Lung (tissue), 12 donors: ENCODE results near the gene AP2A2. TPM values are rescaled to one million over a fixed set of nuclear protein-coding genes. Genes with fewer than 3 reads are reported as not detected.

Experiments
- ATAC-seq: fragments of 200-7000 bp; cut with Tn5 transposase; one replicate; pipeline ENCODE4 v1.9.1; 2020; ENCODE audit warnings: moderate number of reproducible peaks; ENCODE audit not compliant: insufficient read depth, low FRiP score
- DNase-seq, 3 donors: peaks; one replicate each; pipeline ENCODE4 v3.0.0-alpha.2; 2013 to 2017
- H3K27ac ChIP-seq, 2 donors: one replicate each; pipeline ENCODE4 v1.5.1; 2013; ENCODE audit warnings: mild to moderate bottlenecking in 2 of 2, moderate library complexity in 2 of 2, control low read depth in 1 of 2, inconsistent platforms in 1 of 2, low read depth in 1 of 2, low read length in 1 of 2
- H3K27me3 ChIP-seq, 3 donors: one replicate each; pipeline ENCODE4 v1.5.1; 2013; ENCODE audit warnings: low read length in 2 of 3; ENCODE audit not compliant: control insufficient read depth in 3 of 3, insufficient read depth in 3 of 3
- H3K36me3 ChIP-seq, 4 donors: one replicate each; pipeline ENCODE4 v1.5.1; 2013; ENCODE audit warnings: low read length in 4 of 4, mild to moderate bottlenecking in 1 of 4, moderate library complexity in 1 of 4; ENCODE audit not compliant: control insufficient read depth in 4 of 4, insufficient read depth in 4 of 4
- H3K4me1 ChIP-seq, 5 donors: one replicate each; pipeline ENCODE4 v1.5.1; 2013; ENCODE audit warnings: low read length in 5 of 5, mild to moderate bottlenecking in 2 of 5, moderate library complexity in 1 of 5; ENCODE audit not compliant: control insufficient read depth in 5 of 5, insufficient read depth in 5 of 5
- H3K4me3 ChIP-seq: one replicate; pipeline ENCODE4 v1.5.1; 2013; ENCODE audit warnings: mild to moderate bottlenecking, control low read depth, moderate library complexity
- H3K9ac ChIP-seq, 2 donors: one replicate each; pipeline ENCODE4 v1.5.1; 2013; ENCODE audit warnings: low read length in 2 of 2, control low read depth in 1 of 2; ENCODE audit not compliant: insufficient read depth in 1 of 2
- H3K9me3 ChIP-seq, 4 donors: one replicate each; pipeline ENCODE4 v1.5.1; 2013; ENCODE audit warnings: low read length in 3 of 4, mild to moderate bottlenecking in 1 of 4, moderate library complexity in 1 of 4; ENCODE audit not compliant: control insufficient read depth in 4 of 4, insufficient read depth in 3 of 4
- WGBS, 2 donors: extraction: QIAGEN DNeasy Blood & Tissue Kit; methylation state at CpG; one replicate each; pipeline ENCODE4 v1.1.7; 2013; 5-methylcytosine and 5-hydroxymethylcytosine counted together
- polyA plus RNA-seq, 2 donors: library from polyadenylated mRNA; stranded (reverse); fragments of 200-250 nt; gene quantifications; one replicate each; pipeline ENCODE4 v1.2.1, GENCODE V29; 2013
- total RNA-seq, 2 donors: library from RNA; depleted of rRNA in 1 of 2; stranded (reverse); fragments of >200 nt in 1 of 2; gene quantifications; one replicate each; pipeline ENCODE4 v1.2.1, GENCODE V29; 2014 to 2021
- TF ChIP-seq, protein P1 (sequence below): IDR thresholded peaks from 2 replicates; pipeline ENCODE4 v1.5.1; 2012; ENCODE audit warnings: mild to moderate bottlenecking; ENCODE audit errors: control extremely low read depth, extremely low read depth
- donor health status: control.
- donor health status: control.
- donor health status: Bipolar disorder and iron deficiency.
- donor health status: healthy.
- donor health status: DM: yes; HTN: yes; CAD: no.

The AP2A2 gene
- total and polyA plus RNA-seq, 4 donors: 33.8 to 93.2 (median 54.4) TPM

DNA sequence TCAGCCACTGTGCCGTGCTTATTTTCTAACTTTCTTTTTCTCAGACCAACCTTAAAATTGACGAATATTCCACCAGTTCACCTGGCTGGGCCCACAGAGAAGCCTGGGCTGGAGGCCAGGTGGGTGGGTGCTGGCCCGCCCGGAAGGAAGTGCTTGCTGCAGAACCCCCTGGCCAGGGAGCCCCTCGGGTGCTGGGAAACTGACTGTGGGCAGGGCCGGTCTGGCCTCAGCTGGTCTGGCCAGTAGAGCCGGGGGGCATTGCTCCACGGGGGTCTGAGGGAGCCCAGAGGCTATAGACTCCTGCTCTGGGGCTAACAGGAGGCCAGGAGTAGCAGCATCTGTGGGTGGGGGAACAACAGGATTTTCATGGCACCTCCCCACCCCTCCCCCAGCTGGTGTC, 8.2 kb upstream of the AP2A2 start:
- Histone ChIP-seq H3K27me3 (no peaks in the 10 kb centered on the region), H3K27ac (no peak overlapping the region), H3K4me3 (no peak overlapping the region), H3K9me3 (no peaks in the 10 kb centered on the region), H3K36me3 (no peaks in the 10 kb centered on the region), H3K9ac (no peak overlapping the region), H3K4me1 (peaks cover 0 to 3% (median 0%) of the 10 kb centered on the region in 5 donors)
- 84 to 86% methylated on average over 8 of the region's 8 CpGs for WGBS, 2 donors
- DNase-seq (no peak), ATAC-seq (no peak)
- TF ChIP-seq, protein P1, sequence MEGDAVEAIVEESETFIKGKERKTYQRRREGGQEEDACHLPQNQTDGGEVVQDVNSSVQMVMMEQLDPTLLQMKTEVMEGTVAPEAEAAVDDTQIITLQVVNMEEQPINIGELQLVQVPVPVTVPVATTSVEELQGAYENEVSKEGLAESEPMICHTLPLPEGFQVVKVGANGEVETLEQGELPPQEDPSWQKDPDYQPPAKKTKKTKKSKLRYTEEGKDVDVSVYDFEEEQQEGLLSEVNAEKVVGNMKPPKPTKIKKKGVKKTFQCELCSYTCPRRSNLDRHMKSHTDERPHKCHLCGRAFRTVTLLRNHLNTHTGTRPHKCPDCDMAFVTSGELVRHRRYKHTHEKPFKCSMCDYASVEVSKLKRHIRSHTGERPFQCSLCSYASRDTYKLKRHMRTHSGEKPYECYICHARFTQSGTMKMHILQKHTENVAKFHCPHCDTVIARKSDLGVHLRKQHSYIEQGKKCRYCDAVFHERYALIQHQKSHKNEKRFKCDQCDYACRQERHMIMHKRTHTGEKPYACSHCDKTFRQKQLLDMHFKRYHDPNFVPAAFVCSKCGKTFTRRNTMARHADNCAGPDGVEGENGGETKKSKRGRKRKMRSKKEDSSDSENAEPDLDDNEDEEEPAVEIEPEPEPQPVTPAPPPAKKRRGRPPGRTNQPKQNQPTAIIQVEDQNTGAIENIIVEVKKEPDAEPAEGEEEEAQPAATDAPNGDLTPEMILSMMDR: no peak

DNA sequence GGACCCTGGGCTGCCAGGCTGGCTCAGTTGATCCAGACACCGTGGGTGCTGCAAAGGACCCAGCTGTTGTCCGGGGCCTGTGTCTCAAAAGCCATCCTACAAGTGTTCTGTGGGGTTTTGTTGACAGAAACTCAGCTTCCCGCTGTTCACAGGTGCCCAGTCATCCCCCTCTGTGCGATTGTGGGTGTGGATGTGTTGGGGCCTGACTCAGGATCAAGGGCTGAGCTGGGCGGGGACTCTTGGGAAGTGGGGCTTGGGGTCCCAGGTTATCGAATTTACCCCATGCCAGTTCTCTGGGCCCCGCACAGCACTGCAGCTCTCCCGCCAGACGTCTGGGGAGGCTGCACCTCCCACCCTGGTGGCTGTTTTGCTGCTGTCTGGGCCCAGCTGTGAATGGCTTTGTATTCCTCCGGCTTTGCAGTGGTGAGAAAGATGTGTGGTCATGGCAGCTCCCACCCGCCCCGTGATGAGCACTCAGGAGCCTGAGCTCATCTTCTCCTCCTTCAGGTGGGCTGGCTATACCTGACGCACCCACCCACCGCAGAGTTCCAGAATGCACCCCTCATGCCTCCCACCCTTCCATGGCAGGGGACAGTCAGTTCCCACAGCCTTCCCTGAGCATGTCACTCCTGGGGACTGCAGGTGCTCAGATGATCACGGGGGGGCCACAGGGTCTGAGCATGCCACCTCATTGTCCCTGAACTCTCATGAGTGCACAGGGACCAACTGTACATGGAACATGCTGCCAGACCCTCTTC, 3.6 kb upstream of the AP2A2 start:
- H3K36me3 ChIP-seq: peaks cover 0 to 1% (median 0%) of the 10 kb centered on the region in 4 donors
- H3K4me3 ChIP-seq: no peak overlapping the region
- DNase-seq: peak in 1 of 3 donors; percentile 36
- no peak overlapping the region for H3K27ac ChIP-seq
- 79 to 83% methylated on average over 15 of the region's 15 CpGs for WGBS, 2 donors
- no peak overlapping the region for H3K9ac ChIP-seq
- no peaks in the 10 kb centered on the region for H3K9me3 ChIP-seq
- H3K4me1 ChIP-seq: peaks cover 0 to 13% (median 6%) of the 10 kb centered on the region in 5 donors
- no peaks in the 10 kb centered on the region for H3K27me3 ChIP-seq
- TF ChIP-seq, protein P1: no peak
- no peak for ATAC-seq

DNA sequence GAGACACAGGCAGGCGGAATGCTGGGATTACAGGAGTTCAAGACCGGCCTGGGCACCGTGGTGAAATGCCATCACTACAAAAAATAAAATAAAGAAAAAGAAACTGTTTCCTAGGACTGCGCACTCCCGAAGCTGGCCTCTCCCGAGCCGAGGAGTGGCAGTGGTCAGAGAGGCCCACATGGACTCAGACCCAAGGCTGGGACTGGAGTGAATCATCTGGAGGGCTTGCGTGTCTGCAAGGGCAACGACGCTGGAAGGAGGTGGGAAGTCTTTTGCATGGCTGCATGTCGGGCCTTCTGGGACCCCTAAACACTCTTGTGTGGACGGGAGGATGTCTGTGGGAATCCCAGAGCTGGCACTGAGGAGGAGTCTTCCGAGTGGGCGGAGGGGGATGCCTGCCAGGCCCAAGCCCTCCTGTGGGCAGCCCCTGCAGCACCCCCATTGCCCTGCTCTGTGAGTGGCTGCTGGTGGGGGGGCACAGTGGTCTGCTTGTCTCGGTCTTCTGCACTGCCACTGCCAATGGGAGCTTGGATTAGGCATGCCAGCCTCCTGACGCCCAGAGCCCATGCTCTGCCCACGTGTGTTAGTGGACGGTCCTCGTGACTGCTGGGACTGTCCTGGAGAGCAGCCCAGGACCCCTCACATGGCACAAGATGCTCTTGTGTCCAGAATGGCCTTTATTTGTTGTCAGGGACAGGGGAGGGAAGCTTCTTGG, 1.8 kb upstream of the AP2A2 start:
- Histone ChIP-seq H3K9me3 (no peaks in the 10 kb centered on the region), H3K27ac (peak overlapping the region in 1 of 2 donors; percentile 26), H3K9ac (no peak overlapping the region), H3K4me3 (no peak overlapping the region), H3K4me1 (peaks cover 0 to 22% (median 8%) of the 10 kb centered on the region in 5 donors), H3K36me3 (peaks cover 0 to 3% (median 1%) of the 10 kb centered on the region in 4 donors), H3K27me3 (no peaks in the 10 kb centered on the region)
- WGBS, 2 donors: 88 to 95% methylated on average over 19 of the region's 19 CpGs
- TF ChIP-seq, protein P1: no peak
- ATAC-seq (no peak), DNase-seq (no peak)
